GM12875 (cell line): Measurements from ENCODE around the gene CACNA1H.

Source experiments
- H3K4me3 ChIP-seq: one replicate; pipeline ENCODE4 v1.5.1; 2011; ENCODE audit warnings: low read depth, low read length, control low read depth
- CTCF ChIP-seq: IDR thresholded peaks from 2 replicates; pipeline ENCODE4 v1.5.1; 2011; ENCODE audit warnings: low read depth, mild to moderate bottlenecking, control low read depth, inconsistent platforms, low read length, moderate library complexity, borderline replicate concordance; ENCODE audit not compliant: insufficient read depth

CACNA1H gene

GRCh38 chr16:1260101-1260680 is 107.3 kb downstream of the CACNA1H start:
- H3K4me3 ChIP-seq: no peak overlapping the region
- no peak for TF ChIP-seq CTCF

- no peak overlapping the region for H3K4me3 ChIP-seq
- TF ChIP-seq CTCF: no peak
Measured at GRCh38 chr16:1261131-1261892, 108.4 kb downstream of the CACNA1H start.

- TF ChIP-seq CTCF: no peak
- H3K4me3 ChIP-seq: no peak overlapping the region
Measured at GRCh38 chr16:1262210-1262845, 109.4 kb downstream of the CACNA1H start.

- no peak overlapping the region for H3K4me3 ChIP-seq
- no peak for TF ChIP-seq CTCF
Measured at GRCh38 chr16:1262846-1263221, 109.9 kb downstream of the CACNA1H start.

GRCh38 chr16:1263591-1264344 is 110.9 kb downstream of the CACNA1H start:
- no peak for TF ChIP-seq CTCF
- no peak overlapping the region for H3K4me3 ChIP-seq

GRCh38 chr16:1264345-1265089 is 111.6 kb downstream of the CACNA1H start:
- no peak for TF ChIP-seq CTCF
- H3K4me3 ChIP-seq: no peak overlapping the region
